Epithelial cell of proximal tubule (primary cell): Measurements from ENCODE around the gene ROR2. TPM values are rescaled to one million over a fixed set of nuclear protein-coding genes. Genes with fewer than 3 reads are reported as not detected.

Experiments
- DNase-seq: peaks from one replicate; pipeline ENCODE4 v3.0.0-alpha.2; 2011; ENCODE audit warnings: low read depth
- H3K4me3 ChIP-seq: 2 replicates; pipeline ENCODE4 v1.5.1; 2011; ENCODE audit warnings: low read depth, mild to moderate bottlenecking, low read length
- total RNA-seq: library from RNA; depleted of rRNA; stranded (reverse); fragments of >200 nt; gene quantifications from 2 replicates; pipeline ENCODE4 v1.2.3, GENCODE V29; 2015
- TF ChIP-seq, protein P1 (sequence below): conservative IDR thresholded peaks from 2 replicates; pipeline ENCODE4 v1.5.1; 2012; ENCODE audit warnings: low read depth, mild to moderate bottlenecking, low read length

Gene ROR2
- total RNA-seq, 1 donor from 2014 or later: 3.1 TPM

DNA sequence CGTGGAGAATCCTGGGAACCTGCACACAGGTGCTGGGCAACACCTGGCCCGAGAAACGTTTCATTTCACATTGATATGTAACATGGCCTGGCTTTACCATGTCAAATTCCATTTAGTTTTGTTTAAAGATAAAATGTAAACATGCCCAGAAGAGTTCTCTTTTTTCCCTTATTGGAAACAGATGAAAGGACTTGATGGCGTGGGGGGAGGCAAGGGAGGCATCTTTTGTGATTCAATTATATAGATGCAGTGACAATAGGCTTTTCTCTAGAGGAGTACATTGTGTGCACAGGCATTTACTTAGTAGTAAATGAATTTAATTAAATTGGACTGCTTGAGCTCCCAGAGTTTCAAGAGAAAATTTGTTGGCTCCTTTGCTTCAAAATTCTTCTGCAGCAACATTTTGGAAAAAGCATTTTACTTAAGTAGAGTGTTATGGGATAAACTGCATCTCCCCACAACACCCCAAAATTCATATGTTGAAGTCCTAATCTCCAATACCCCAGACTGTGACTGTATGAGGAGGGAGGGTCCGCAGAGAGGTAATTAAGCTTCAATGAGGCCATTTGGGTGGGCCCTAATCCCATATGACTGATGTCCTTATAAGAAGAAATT lies 272.1 kb downstream of the ROR2 start:
- H3K4me3 ChIP-seq: no peak overlapping the region
- DNase-seq: no peak
- TF ChIP-seq, protein P1, sequence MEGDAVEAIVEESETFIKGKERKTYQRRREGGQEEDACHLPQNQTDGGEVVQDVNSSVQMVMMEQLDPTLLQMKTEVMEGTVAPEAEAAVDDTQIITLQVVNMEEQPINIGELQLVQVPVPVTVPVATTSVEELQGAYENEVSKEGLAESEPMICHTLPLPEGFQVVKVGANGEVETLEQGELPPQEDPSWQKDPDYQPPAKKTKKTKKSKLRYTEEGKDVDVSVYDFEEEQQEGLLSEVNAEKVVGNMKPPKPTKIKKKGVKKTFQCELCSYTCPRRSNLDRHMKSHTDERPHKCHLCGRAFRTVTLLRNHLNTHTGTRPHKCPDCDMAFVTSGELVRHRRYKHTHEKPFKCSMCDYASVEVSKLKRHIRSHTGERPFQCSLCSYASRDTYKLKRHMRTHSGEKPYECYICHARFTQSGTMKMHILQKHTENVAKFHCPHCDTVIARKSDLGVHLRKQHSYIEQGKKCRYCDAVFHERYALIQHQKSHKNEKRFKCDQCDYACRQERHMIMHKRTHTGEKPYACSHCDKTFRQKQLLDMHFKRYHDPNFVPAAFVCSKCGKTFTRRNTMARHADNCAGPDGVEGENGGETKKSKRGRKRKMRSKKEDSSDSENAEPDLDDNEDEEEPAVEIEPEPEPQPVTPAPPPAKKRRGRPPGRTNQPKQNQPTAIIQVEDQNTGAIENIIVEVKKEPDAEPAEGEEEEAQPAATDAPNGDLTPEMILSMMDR: no peak

DNA sequence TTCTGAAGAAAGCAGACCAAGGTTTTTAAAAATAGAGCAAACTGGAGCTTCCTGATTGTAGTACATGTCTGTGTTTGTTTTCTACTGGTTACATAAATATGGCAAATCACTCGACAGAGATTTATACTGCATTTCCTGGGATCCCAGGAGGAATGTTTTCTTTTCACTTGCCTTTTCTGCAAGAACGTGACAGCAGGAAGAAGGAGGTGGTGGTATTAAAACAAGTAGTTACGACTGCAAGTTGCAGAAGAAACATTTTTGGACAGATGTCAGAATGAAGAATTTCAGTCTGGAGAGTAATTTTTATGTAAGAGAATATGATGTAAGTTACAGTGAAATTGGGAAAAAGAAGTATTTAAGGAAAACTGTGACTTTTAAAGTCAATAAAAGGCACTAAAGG lies 272.7 kb downstream of the ROR2 start:
- DNase-seq: no peak

DNA sequence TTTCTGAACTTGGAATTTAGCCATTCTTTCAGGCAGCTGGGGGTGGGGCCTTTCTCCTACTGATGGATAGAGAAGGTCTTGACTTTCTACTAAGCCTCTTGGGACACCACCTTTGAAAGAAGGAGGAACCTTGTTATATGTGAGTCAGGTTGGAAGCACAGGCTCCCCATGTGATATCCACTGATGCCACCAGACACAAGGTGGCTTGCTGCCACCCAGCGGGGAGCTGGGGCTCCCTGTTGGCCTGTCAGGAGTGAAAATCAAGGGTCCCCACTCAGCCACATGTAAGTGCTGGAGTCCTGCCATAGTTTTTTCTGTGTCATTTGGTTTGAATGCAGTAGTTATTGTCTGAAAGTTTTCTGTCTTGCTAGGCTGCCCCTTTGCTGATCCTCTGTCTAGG lies 274.0 kb downstream of the ROR2 start:
- TF ChIP-seq, protein P1: peak; percentile 9
- no peak for DNase-seq
- no peak overlapping the region for H3K4me3 ChIP-seq

More for the DNA sequence above, 272.7 kb downstream of the ROR2 start:
- H3K4me3 ChIP-seq: no peak overlapping the region
- TF ChIP-seq, protein P1: no peak

DNA sequence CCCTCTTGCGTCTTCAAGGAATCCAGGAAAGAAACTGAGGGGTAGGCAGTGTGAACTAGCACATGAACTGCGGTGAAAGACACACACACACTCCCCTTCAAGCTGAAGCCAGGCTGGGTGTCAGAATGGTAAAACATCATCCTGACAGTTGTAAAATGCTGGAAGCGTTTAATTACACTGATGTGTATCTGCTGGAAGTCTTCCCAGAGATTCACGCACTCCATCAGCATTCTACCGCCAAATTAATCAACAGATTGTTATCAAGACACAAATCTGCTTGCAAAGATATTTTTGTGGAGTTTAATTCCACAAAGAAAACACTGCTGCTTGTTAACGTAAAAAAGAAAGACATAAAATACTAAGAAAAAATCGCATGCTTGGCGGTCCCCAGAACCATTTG lies 285.4 kb downstream of the ROR2 start:
- no peak for DNase-seq
- TF ChIP-seq, protein P1: no peak
- H3K4me3 ChIP-seq: no peak overlapping the region

DNA sequence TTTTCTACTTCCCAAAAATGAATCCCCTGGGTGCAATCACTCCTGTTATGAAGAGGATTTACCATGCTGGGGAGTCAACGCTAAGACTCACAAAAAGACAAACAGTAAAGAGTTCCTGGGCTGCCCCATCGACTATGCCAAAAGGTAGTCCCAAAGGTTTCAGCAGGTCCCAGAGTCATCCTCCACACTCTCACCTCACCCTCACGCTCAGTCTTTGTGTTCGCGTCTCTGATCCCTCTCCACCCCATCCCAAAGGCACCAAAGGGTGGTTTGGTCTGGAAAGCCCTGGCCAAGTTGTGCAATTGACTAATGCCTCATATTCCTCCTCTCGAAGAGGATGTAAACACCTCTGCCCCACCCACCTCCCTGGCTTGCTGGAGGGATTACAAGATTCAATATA lies 286.2 kb downstream of the ROR2 start:
- TF ChIP-seq, protein P1: no peak
- H3K4me3 ChIP-seq: no peak overlapping the region

DNA sequence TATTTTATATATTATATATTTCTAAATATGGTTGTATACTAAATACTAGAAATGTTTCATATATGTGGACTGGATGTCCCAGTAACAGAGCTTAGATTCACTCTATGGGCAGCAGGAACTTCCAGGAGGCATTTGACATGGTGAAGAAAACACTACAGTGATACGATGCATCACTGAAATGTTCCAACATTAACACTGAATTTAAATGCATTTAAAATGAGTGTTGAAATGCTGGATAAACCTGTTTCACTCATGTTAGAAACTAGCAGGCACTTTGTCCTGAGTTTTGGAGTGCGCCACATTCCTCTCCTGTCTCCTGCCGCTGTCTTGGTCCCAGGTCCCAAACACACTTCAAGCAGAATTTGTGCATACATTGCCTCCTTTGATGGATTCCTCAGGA lies 288.6 kb downstream of the ROR2 start:
- H3K4me3 ChIP-seq: no peak overlapping the region
- no peak for DNase-seq
- TF ChIP-seq, protein P1: no peak

More for the DNA sequence above, 286.2 kb downstream of the ROR2 start:
- DNase-seq: no peak

DNA sequence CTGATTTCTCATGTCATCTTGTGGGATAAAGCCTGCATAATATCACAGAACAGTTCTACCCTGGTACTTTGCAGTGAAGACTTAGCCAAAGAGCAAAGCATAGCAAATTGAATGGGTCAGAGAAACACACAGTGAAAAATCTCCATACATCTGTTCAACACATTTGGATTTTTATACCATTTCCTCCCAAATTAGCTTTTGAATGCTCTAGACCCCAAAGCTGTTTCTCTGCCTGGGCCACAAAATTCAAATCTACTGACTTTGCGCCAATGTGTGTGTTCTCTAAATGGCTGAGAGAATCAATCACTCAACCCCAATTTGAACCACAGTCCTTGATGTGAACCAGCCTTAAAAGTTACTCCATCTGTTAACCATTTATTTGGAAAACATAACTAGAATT lies 289.5 kb downstream of the ROR2 start:
- TF ChIP-seq, protein P1: no peak
- no peak overlapping the region for H3K4me3 ChIP-seq
- DNase-seq: no peak
